ENCODE data around the gene IL36B. TPM values are rescaled to one million over a fixed set of nuclear protein-coding genes. Genes with fewer than 3 reads are reported as not detected.
"Not testable (repeated sequence)": the region's sequence is repeated elsewhere in the genome, so short reads cannot be mapped to it uniquely, and the experiment has no call there.

IL36B gene
- total RNA-seq = not detected

GRCh38 chr2:113052396-113052917 is at the start of gene IL36B:
Gene IL36B (minus strand): TSS chr2:113052867.
- Histone ChIP-seq H3K27me3 (no peaks in the 10 kb centered on the region), H3K4me1 (no peaks in the 10 kb centered on the region), H3K36me3 (no peaks in the 10 kb centered on the region), H3K27ac (no peak within 1 kb of the TSS), H3K9me3 (no peaks in the 10 kb centered on the region), H3K4me3 (no peak within 1 kb of the TSS)
- intact Hi-C loops (cut with DNase I; ENCODE audit: low total_unique reads) = no loop called here
- DNase-seq = no peak
- TF ChIP-seq, protein P1, sequence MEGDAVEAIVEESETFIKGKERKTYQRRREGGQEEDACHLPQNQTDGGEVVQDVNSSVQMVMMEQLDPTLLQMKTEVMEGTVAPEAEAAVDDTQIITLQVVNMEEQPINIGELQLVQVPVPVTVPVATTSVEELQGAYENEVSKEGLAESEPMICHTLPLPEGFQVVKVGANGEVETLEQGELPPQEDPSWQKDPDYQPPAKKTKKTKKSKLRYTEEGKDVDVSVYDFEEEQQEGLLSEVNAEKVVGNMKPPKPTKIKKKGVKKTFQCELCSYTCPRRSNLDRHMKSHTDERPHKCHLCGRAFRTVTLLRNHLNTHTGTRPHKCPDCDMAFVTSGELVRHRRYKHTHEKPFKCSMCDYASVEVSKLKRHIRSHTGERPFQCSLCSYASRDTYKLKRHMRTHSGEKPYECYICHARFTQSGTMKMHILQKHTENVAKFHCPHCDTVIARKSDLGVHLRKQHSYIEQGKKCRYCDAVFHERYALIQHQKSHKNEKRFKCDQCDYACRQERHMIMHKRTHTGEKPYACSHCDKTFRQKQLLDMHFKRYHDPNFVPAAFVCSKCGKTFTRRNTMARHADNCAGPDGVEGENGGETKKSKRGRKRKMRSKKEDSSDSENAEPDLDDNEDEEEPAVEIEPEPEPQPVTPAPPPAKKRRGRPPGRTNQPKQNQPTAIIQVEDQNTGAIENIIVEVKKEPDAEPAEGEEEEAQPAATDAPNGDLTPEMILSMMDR (IDR thresholded peaks at IDR 0.05) = no peak
- TF ChIP-seq POLR2A (IDR thresholded peaks at IDR 0.05) = no peak

- TF ChIP-seq, protein P1 (IDR thresholded peaks at IDR 0.05) = no peak
- no peak for TF ChIP-seq POLR2A (IDR thresholded peaks at IDR 0.05)
- H3K36me3 ChIP-seq = no peaks in the 10 kb centered on the region
- no peaks in the 10 kb centered on the region for H3K9me3 ChIP-seq
- H3K27me3 ChIP-seq = no peaks in the 10 kb centered on the region
- no peak for DNase-seq
- no peaks in the 10 kb centered on the region for H3K4me1 ChIP-seq
- H3K4me3 ChIP-seq = no peak overlapping the region
- H3K27ac ChIP-seq = no peak overlapping the region
- intact Hi-C loops (cut with DNase I; ENCODE audit: low total_unique reads) = no loop called here
These were observed 49.5 kb upstream of the IL36B start for GRCh38 chr2:113102133-113102532.

GRCh38 chr2:113098532-113098931 is 45.9 kb upstream of the IL36B start:
- Histone ChIP-seq H3K9me3 (no peaks in the 10 kb centered on the region), H3K36me3 (no peaks in the 10 kb centered on the region), H3K4me3 (no peak overlapping the region), H3K27ac (no peak overlapping the region), H3K4me1 (no peaks in the 10 kb centered on the region), H3K27me3 (no peaks in the 10 kb centered on the region)
- DNase-seq = no peak
- TF ChIP-seq POLR2A (IDR thresholded peaks at IDR 0.05) = no peak
- TF ChIP-seq, protein P1 (IDR thresholded peaks at IDR 0.05) = no peak
- intact Hi-C loops (cut with DNase I; ENCODE audit: low total_unique reads) = no loop called here

GRCh38 chr2:113098041-113098440 is 45.4 kb upstream of the IL36B start:
- H3K9me3 ChIP-seq = no peaks in the 10 kb centered on the region
- H3K4me3 ChIP-seq = no peak overlapping the region
- no peaks in the 10 kb centered on the region for H3K27me3 ChIP-seq
- no peak for DNase-seq
- H3K27ac ChIP-seq = no peak overlapping the region
- no peaks in the 10 kb centered on the region for H3K4me1 ChIP-seq
- no peak for TF ChIP-seq POLR2A (IDR thresholded peaks at IDR 0.05)
- TF ChIP-seq, protein P1 (IDR thresholded peaks at IDR 0.05) = no peak
- intact Hi-C loops (cut with DNase I; ENCODE audit: low total_unique reads) = no loop called here
- H3K36me3 ChIP-seq = no peaks in the 10 kb centered on the region

GRCh38 chr2:113096842-113097618 is 44.4 kb upstream of the IL36B start:
- H3K4me1 ChIP-seq; H3K9me3 ChIP-seq; H3K4me3 ChIP-seq; H3K36me3 ChIP-seq; H3K27ac ChIP-seq; DNase-seq; H3K27me3 ChIP-seq; intact Hi-C loops (cut with DNase I; ENCODE audit: low total_unique reads): not testable (repeated sequence)

GRCh38 chr2:113096306-113096705 is 43.6 kb upstream of the IL36B start:
- H3K27ac ChIP-seq; H3K9me3 ChIP-seq; H3K27me3 ChIP-seq; intact Hi-C loops (cut with DNase I; ENCODE audit: low total_unique reads); DNase-seq; H3K36me3 ChIP-seq; H3K4me3 ChIP-seq; H3K4me1 ChIP-seq: not testable (repeated sequence)

Data from uterus (tissue), 4 donors.